DMS114 treated with DMSO at 0.1 percent for 48 hours (cell line): ENCODE results near the gene TNFRSF11A.

Experiments
- DNase-seq: peaks from one replicate; lab custom pipeline; 2025; ENCODE audit not compliant: unreplicated experiment; lab: John Stamatoyannopoulos, UW

TNFRSF11A gene

GRCh38 chr18:62341473-62341872 lies 16.4 kb downstream of the TNFRSF11A start:
- DNase-seq, result no peak

GRCh38 chr18:62342884-62343283 lies 17.8 kb downstream of the TNFRSF11A start:
- DNase-seq, result no peak

DNA sequence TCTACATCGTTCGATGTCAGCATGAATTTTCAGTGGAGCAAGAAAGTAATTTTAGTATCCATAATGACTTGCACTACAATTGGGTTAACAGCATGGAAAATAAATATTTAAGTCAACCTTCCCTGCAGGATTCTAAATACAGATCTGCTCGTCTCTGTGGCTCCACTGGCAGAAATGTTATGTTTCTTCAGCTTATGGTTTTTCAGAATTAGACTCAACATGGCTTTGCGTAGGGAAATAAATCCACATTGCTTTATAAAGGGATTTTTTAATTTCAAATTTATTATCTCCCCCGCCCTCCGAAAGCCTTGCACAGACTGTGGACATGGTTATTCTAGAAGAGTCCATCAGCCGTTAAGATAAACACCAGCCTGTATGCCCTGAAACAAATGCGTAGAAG lies 18.2 kb downstream of the TNFRSF11A start:
- DNase-seq, result no peak

DNA sequence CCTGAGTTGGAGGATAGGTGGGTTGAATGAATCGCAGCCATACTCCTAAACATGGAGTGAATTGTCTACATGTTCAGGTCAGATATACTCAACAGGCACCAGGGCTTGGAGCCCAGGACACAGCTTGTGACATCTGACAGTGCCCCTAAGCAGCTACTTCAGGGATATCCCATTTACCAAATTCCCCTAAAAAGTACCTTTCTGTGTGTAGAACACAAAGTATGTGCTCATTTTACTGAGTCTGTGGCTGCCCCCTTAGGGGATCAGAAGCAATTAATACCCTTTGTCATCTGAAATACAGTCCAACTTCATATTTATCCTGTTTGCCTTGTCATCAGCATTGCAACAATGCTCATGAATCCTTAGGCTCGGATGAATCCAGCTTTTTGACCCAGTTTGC lies 20.8 kb downstream of the TNFRSF11A start:
- no peak for DNase-seq

DNA sequence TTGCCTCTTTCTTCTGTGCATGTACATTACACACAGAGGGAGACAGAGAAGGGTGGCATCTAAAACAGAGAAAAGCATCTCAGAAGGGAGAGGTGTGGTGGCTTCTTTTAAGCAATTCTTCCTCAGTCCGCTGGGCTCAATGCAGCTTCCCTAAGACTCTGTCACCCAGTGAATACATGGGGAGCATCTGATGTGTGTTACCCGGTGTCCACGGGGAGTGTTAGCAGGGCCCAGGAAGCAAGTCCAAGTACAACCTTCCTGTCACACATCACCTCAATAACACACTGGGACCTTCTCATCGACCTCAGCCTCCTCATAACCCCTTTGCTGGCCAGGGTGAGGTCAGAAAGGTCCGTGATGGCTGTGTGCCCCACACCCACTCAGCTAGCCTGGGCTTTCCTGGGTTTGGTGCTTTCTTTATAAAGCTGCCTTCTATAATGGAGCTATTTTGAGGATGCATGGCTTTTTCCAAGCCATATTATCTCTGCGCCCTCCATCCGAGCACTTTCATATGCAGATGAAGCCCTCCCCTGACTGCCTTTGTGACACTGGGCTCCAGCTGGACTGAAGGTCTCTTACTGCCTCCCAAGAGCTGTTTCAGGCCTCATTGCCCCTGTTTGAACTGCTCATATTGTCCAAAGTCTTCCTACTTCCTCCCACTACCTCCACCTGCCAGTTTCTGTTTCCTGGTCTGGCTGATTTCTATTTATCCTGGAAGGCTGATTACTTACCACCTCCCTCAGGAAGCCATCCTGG lies 21.4 kb downstream of the TNFRSF11A start:
- no peak for DNase-seq

- DNase-seq, result no peak
These were observed 22.0 kb downstream of the TNFRSF11A start for GRCh38 chr18:62347089-62347506.

- no peak for DNase-seq
These were observed 23.4 kb downstream of the TNFRSF11A start for GRCh38 chr18:62348474-62348873.

GRCh38 chr18:62353170-62353569 lies 28.1 kb downstream of the TNFRSF11A start:
- no peak for DNase-seq

- no peak for DNase-seq
These were observed 29.0 kb downstream of the TNFRSF11A start for GRCh38 chr18:62354151-62354550.

GRCh38 chr18:62357079-62357719 lies 32.1 kb downstream of the TNFRSF11A start:
- no peak for DNase-seq

DNA sequence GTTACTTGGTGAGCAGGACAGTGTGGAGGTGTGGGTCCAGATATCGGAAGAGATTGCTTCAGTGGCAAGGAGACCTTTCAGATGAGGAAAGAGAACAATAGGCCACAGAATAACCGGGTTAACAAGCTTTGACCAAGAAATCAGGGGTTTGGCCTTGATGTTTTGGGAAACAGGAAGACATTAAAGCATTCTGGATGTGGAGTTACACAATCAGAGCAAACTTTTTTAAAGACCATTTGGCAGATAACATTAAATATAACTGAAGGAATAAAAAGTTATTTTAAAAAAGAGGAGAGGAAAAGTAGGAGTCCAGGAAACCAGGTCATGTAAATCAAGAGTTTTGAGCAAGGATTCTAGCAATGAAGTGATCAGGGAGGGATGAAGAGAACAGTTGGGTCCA lies 35.7 kb downstream of the TNFRSF11A start:
- DNase-seq, result no peak

GRCh38 chr18:62361288-62361687 lies 36.2 kb downstream of the TNFRSF11A start:
- no peak for DNase-seq

- DNase-seq, result no peak
These were observed 39.4 kb downstream of the TNFRSF11A start for GRCh38 chr18:62364558-62364957.

- no peak for DNase-seq
These were observed 40.3 kb downstream of the TNFRSF11A start for GRCh38 chr18:62365420-62365819.

DNA sequence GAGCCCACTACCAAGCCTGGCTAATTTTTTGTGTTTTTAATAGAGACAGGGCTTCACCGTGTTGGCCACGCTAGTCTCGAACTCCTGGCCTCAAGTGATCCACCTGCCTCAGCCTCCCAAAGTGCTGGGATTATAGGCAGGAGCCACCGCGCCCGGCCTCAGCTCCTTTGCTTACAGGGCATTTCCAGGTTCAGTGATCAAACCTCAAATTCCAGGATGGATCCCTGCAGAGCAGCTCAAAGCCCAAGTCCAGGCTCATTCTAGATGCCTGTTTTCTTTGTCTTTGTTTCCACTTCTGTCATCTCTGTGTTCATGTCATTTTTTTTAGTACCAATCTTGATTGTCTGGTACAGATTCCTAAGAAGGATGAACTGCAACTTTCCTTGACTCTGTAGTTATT lies 41.9 kb downstream of the TNFRSF11A start:
- DNase-seq, result no peak

DNA sequence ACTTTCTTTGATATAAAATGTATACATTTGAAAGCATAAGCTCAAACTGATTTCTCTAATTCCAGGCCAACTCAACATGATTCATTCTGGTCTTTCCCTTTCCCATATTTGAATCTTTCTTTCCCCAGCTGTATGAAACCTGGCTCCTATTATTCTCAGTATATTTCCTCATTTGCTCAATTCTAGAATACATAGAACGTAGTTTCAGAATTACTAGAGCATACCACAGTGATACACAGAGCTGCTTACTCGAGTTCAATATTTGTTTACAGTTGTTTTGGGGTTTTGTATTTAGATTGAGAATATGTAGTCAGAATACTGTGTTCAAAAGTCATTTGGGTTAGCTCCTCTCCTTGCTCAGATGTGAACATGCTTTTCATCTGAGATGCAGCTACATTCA lies 43.0 kb downstream of the TNFRSF11A start:
- DNase-seq, result no peak

GRCh38 chr18:62369129-62369644 lies 44.1 kb downstream of the TNFRSF11A start:
- no peak for DNase-seq

DNA sequence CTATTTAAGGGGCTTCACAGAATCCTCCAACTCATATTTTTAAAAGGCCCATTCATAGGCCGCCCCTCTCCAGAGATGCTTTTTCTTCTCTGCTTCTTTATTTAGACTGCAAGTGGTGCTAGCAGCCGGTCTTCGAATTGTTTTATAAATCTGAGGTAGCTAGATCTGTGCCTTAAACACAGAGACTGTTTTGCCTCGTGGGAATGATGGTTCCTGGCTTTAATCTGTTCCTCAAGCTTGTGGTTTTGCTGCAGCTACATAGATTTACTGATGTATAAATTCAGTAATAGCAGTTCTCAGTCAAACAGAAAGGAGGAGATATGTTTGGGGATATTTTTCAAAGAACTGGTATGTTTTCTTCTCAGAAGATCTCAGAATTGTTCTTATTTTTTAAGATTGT lies 45.3 kb downstream of the TNFRSF11A start:
- no peak for DNase-seq

GRCh38 chr18:62371436-62371835 lies 46.3 kb downstream of the TNFRSF11A start:
- DNase-seq, result no peak

DNA sequence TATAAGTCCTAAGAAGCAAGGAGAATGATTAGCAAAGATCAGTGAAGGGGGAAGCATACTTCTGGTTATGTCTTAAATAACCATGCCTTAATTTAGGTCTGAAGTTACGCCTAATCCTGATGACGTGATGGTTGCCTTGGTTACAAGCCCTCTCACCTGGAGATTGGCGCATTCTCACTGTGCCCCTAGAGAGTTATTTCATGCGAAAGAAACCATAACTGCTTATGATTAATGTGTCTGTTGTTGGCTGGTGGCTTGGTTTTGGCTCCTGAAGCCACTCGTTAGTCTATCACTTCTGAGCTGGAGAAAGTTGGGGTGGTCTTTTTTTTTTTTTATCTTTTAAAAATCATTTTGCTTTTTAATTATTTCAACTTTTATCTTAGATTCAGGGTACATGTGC lies 47.0 kb downstream of the TNFRSF11A start:
- DNase-seq, result no peak

- no peak for DNase-seq
These were observed 47.8 kb downstream of the TNFRSF11A start for GRCh38 chr18:62372882-62373281.

- DNase-seq, result no peak
These were observed 49.4 kb downstream of the TNFRSF11A start for GRCh38 chr18:62374410-62374965.
